GM19240 (cell line): ENCODE measurements around the gene BCR.

ENCODE experiments used
- DNase-seq: peaks from one replicate; pipeline ENCODE4 v3.0.0; 2011; ENCODE audit warnings: low spot score; ENCODE audit not compliant: insufficient read length

Gene BCR

GRCh38 chr22:23243859-23244689, 63.8 kb downstream of the BCR start:
- DNase-seq: no peak

GRCh38 chr22:23244690-23245044, 64.4 kb downstream of the BCR start:
- no peak for DNase-seq

GRCh38 chr22:23245045-23245798, 64.9 kb downstream of the BCR start:
- DNase-seq: no peak

GRCh38 chr22:23245799-23246136, 65.5 kb downstream of the BCR start:
- no peak for DNase-seq

- no peak for DNase-seq
Observed at GRCh38 chr22:23246982-23247766, 66.9 kb downstream of the BCR start.

- DNase-seq: no peak
Observed at GRCh38 chr22:23248583-23248982, 68.3 kb downstream of the BCR start.

GRCh38 chr22:23250056-23250784, 69.9 kb downstream of the BCR start:
- DNase-seq: no peak

- DNase-seq: no peak
Observed at GRCh38 chr22:23250785-23251363, 70.6 kb downstream of the BCR start.

- DNase-seq: no peak
Observed at GRCh38 chr22:23251445-23252093, 71.3 kb downstream of the BCR start.

GRCh38 chr22:23253475-23254055, 73.3 kb downstream of the BCR start:
- DNase-seq: no peak

- no peak for DNase-seq
Observed at GRCh38 chr22:23255506-23256170, 75.3 kb downstream of the BCR start.

- no peak for DNase-seq
Observed at GRCh38 chr22:23256171-23256932, 76.0 kb downstream of the BCR start.

- DNase-seq: no peak
Observed at GRCh38 chr22:23256986-23257888, 76.9 kb downstream of the BCR start.

- DNase-seq: no peak
Observed at GRCh38 chr22:23257889-23258825, 77.8 kb downstream of the BCR start.

GRCh38 chr22:23258826-23259170, 78.5 kb downstream of the BCR start:
- DNase-seq: no peak

- no peak for DNase-seq
Observed at GRCh38 chr22:23259916-23260644, 79.8 kb downstream of the BCR start.
